HepG2 (cell line): ENCODE measurements around the gene VCL. TPM values are rescaled to one million over a fixed set of nuclear protein-coding genes. Genes with fewer than 3 reads are reported as not detected.
A peak's percentile ranks its signal among the peaks of the same experiment; 100 is the strongest.

ENCODE experiments used
- ATAC-seq: fragments of 200-7000 bp; cut with Tn5 transposase; 3 replicates; pipeline ENCODE4 v1.9.1; 2020; ENCODE audit warnings: mild to moderate bottlenecking, moderate library complexity
- BruUV-seq: library from RNA; stranded (reverse); fragments of 400-500 nt; replicated peaks from 2 replicates; lab custom pipeline; 2021; lab: Mats Ljungman, UMichigan
- CTCF ChIA-PET: fragments of 300-600 bp; formaldehyde crosslinking; extraction: SDS; loops from one replicate; lab custom pipeline; 2021; ENCODE audit warnings: low total read pairs, inconsistent platforms, low intra/inter-chr PET ratio; lab: Yijun Ruan, JAX
- POLR2A ChIA-PET: fragments of 350-600 bp; sonication (Branson Sonifier 250); formaldehyde crosslinking; loops from one replicate; lab custom pipeline; 2020; ENCODE audit warnings: antibody characterized with exemption, inconsistent platforms; lab: Yijun Ruan, JAX
- DNase-seq: peaks from one replicate; pipeline ENCODE4 v3.0.0-alpha.2; 2015; ENCODE audit warnings: low spot score
- FAIRE-seq: peaks from 3 replicates; lab custom pipeline; 2011; peaks lifted over from hg19 to GRCh38; lab: Jason Lieb, UNC
- H2AFZ ChIP-seq: one replicate; pipeline ENCODE4 v1.6.1; 2011; ENCODE audit warnings: low read length, inconsistent platforms
- H3K27ac ChIP-seq: fragments of 300-600 bp; 3 replicates; pipeline ENCODE4 v1.8.0; 2011; ENCODE audit warnings: mixed run types, mild to moderate bottlenecking, mixed read lengths, low read length, inconsistent platforms; ENCODE audit not compliant: insufficient read depth; ENCODE audit errors: extremely low read length
- H3K27me3 ChIP-seq, 2 experiments: fragments of 200-600 bp in 1 of 2; 2 replicates in 1 of 2; 3 replicates in 1 of 2; pipeline versions ENCODE4 v1.6.0 to v1.8.0; 2011; ENCODE audit warnings: low read length in 2 of 2, mild to moderate bottlenecking in 2 of 2, moderate library complexity in 2 of 2, inconsistent platforms in 1 of 2; ENCODE audit not compliant: insufficient read depth in 2 of 2, control insufficient read depth in 1 of 2
- H3K36me3 ChIP-seq, 2 experiments: fragments of 200-600 bp in 1 of 2; replicated peaks in 1 of 2; 2 replicates in 1 of 2; 3 replicates in 1 of 2; pipeline versions ENCODE4 v1.5.1 to v1.8.0; 2011; ENCODE audit warnings: low read length in 2 of 2, inconsistent platforms in 1 of 2; ENCODE audit not compliant: insufficient read depth in 2 of 2, control insufficient read depth in 1 of 2
- H3K4me1 ChIP-seq: 2 replicates; pipeline ENCODE4 v1.5.1; 2012; ENCODE audit warnings: low read length, inconsistent platforms; ENCODE audit not compliant: insufficient read depth
- H3K4me2 ChIP-seq: 2 replicates; pipeline ENCODE4 v1.6.0; 2011; ENCODE audit warnings: low read depth, low read length, inconsistent platforms
- H3K4me3 ChIP-seq, 3 experiments: fragments of 200-600 bp in 1 of 3; sonication (generic), shearing (Covaris generic) in 1 of 3; replicated peaks in 1 of 3; 2 replicates each; pipeline ENCODE4 v1.5.1; 2011 to 2016; ENCODE audit warnings: low read length in 3 of 3, inconsistent platforms in 2 of 3, low read depth in 2 of 3, mild to moderate bottlenecking in 2 of 3, control low read depth in 1 of 3, mixed read lengths in 1 of 3; ENCODE audit not compliant: insufficient read depth in 1 of 3
- H3K79me2 ChIP-seq: one replicate; pipeline ENCODE4 v1.6.1; 2011; ENCODE audit warnings: low read length, inconsistent platforms; ENCODE audit not compliant: insufficient read depth
- H3K9ac ChIP-seq: 2 replicates; pipeline ENCODE4 v1.6.0; 2011; ENCODE audit warnings: mild to moderate bottlenecking, low read depth, low read length, inconsistent platforms; ENCODE audit not compliant: insufficient read depth
- H3K9me3 ChIP-seq: 2 replicates; pipeline ENCODE4 v1.5.1; 2012; ENCODE audit warnings: mild to moderate bottlenecking, low read length
- H4K20me1 ChIP-seq: 2 replicates; pipeline ENCODE4 v1.6.0; 2011; ENCODE audit warnings: inconsistent platforms, mild to moderate bottlenecking, low read length, moderate library complexity; ENCODE audit not compliant: insufficient read depth
- ADNP ChIP-seq: sonication (generic); formaldehyde crosslinking; IDR thresholded peaks from 2 replicates; pipeline ENCODE4 v1.4.0; 2020; ENCODE audit warnings: missing genetic modification reagents
- HNF4A ChIP-seq: sonication (generic); formaldehyde crosslinking; IDR thresholded peaks from 2 replicates; pipeline ENCODE4 v1.4.0; 2020; ENCODE audit warnings: missing genetic modification reagents
- HNRNPH1 ChIP-seq: fragments of 200-400 bp; formaldehyde crosslinking; optimal IDR thresholded peaks from 2 replicates; pipeline ENCODE3; 2017; ENCODE audit warnings: mild to moderate bottlenecking, low read depth, low read length
- HOXA3 ChIP-seq: sonication (generic); formaldehyde crosslinking; IDR thresholded peaks from 2 replicates; pipeline ENCODE4 v1.5.0; 2020; ENCODE audit warnings: missing genetic modification reagents
- MTA3 ChIP-seq: sonication (generic); formaldehyde crosslinking; IDR thresholded peaks from 2 replicates; pipeline ENCODE4 v1.4.0; 2020; ENCODE audit warnings: missing genetic modification reagents
- PRPF4 ChIP-seq: fragments of 200-400 bp; formaldehyde crosslinking; IDR thresholded peaks from 2 replicates; pipeline ENCODE4 v1.6.1; 2016; ENCODE audit warnings: low read length, low read depth; ENCODE audit not compliant: poor library complexity, severe bottlenecking
- ZNF224 ChIP-seq: sonication (generic); formaldehyde crosslinking; IDR thresholded peaks from 2 replicates; pipeline ENCODE4 v1.5.0; 2020; ENCODE audit warnings: mild to moderate bottlenecking, missing genetic modification reagents
- ZNF383 ChIP-seq: sonication (generic); formaldehyde crosslinking; IDR thresholded peaks from 2 replicates; pipeline ENCODE4 v1.4.0; 2020; ENCODE audit warnings: missing genetic modification reagents, mild to moderate bottlenecking, borderline replicate concordance
- WGBS: methylation state at CpG from one replicate; pipeline ENCODE4 v1.1.6; 2017; ENCODE audit warnings: low lambda C conversion rate; 5-methylcytosine and 5-hydroxymethylcytosine counted together
- in situ Hi-C: cut with HindIII; loops from 2 replicates; pipeline ENCODE4 v1.10.0; 2017; ENCODE audit warnings: low pct_unique_long_range_greater_than_20kb; ENCODE audit not compliant: extremely low pct_ligation_motif_present
- intact Hi-C: fragments of 100-400 bp; cut with micrococcal nuclease; formaldehyde crosslinking; loops from one replicate; pipeline ENCODE4 v1.10.0; 2022; ENCODE audit not compliant: unreplicated experiment
- polyA plus RNA-seq, 8 experiments: library from polyadenylated mRNA; depleted of rRNA in 3 of 8; stranded (reverse) in 7 of 8; unstranded in 1 of 8; fragments of >200 nt; fragmentation: Illumina TruSeq in 4 of 8; extraction: Trizol in 4 of 8; gene quantifications; 2 replicates each; pipeline versions ENCODE4 v1.2.1 to v1.2.3, GENCODE V29; 2011 to 2016; ENCODE audit warnings: low read depth in 4 of 8, missing spikeins in 1 of 8, mixed read lengths in 1 of 8; ENCODE audit not compliant: insufficient read depth in 1 of 8
- total RNA-seq, 5 experiments: library from RNA; depleted of rRNA; stranded (reverse); fragments of >200 nt; fragmentation: Illumina TruSeq; extraction: Trizol; gene quantifications; 2 replicates each; pipeline ENCODE4 v1.2.3, GENCODE V29; 2016; ENCODE audit warnings: low read depth in 1 of 5
- TF ChIP-seq, protein P1 (sequence below): sonication (generic); formaldehyde crosslinking; IDR thresholded peaks from 2 replicates; pipeline ENCODE4 v1.4.0; 2020; ENCODE audit warnings: missing genetic modification reagents

The VCL gene
- total and polyA plus RNA-seq, 2 of the 13 experiments (the other 11 are each of a cell fraction or from before 2014, with no cell fraction given): 17.3 to 26.9 TPM

DNA sequence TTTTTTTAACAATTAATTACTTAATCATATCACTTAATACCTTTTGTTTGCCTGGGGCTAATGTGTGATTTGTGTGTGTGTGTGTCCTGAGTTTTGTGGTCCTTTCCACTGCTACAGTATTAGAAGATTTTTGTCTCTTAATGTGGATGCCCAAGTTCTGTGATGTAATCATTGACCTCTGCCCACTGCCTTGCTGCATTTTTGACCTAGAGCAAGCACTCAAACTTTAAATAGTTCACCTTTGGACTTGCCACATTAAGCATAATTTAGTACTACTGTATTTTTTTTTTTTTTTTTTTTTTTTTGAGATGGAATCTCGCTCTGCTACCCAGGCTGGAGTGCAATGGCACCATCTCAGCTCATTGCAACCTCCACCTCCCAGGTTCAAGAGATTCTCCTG, 52.7 kb downstream of the VCL start:
- no TSS peak for BruUV-seq
- H3K9me3 ChIP-seq: no peaks in the 10 kb centered on the region
- intact Hi-C loops: no loop called here
- FAIRE-seq (no peak), DNase-seq (no peak), ATAC-seq (no peak)
- no peak overlapping the region for H3K4me3 ChIP-seq
- H2AFZ ChIP-seq: no peak overlapping the region
- in situ Hi-C loops: no loop called here
- H3K27ac ChIP-seq: no peak overlapping the region
- no peaks in the 10 kb centered on the region for H4K20me1 ChIP-seq
- H3K36me3 ChIP-seq: 0 out of 5 replicates have a peak, but pooled peaks cover 0 to 4% of the 10 kb centered on the region in 2 experiments
- peaks cover 10% of the 10 kb centered on the region for H3K4me1 ChIP-seq
- H3K79me2 ChIP-seq: no peaks in the 10 kb centered on the region
- ChIA-PET CTCF (no interaction called here), POLR2A (no interaction called here)
- no peaks in the 10 kb centered on the region for H3K27me3 ChIP-seq
- no peak overlapping the region for H3K4me2 ChIP-seq
- 100% methylated on average over 1 of the region's 1 CpG for WGBS
- no peak overlapping the region for H3K9ac ChIP-seq
- TF ChIP-seq HNF4A (CRISPR knock-in tag) (peak; percentile 23; the same call in 1 of the 2 replicates), MTA3 (CRISPR knock-in tag) (no peak)

DNA sequence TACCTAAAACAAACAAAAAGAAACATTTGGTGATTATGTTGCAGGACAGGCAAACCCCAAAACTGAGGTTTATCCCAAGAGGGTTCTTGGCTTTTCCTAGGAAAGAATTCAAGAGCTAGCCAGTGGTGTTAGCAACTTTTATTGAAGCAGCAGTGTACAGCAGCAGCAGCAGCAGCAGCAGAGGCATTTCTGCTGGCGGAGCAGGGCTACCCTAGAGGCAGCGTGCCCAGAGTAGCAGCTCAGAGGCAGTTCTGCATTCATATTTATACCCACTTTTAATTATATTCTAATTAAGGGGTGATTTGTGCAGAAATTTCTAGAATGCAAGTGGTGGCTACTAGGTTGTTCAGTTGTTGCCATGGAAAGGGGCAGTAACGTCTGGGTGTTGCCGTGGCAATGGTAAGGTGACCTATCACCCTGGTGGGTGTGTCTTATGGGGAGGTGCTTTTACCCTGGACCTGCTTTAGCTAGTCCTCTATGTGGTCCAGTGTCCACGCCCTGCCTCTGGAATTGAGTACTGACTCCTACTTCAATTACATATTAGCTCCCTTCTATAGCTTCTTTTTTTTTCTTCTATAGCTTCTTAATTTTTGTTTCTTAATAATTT, 53.9 kb downstream of the VCL start:
- no TSS peak for BruUV-seq

More for the DNA sequence above, 53.9 kb downstream of the VCL start:
- WGBS: 86% methylated on average over 5 of the region's 5 CpGs
- TF ChIP-seq ZNF383 (CRISPR knock-in tag) (no peak), HNRNPH1 (no peak), ADNP (no peak), PRPF4 (no peak), HOXA3 (CRISPR knock-in tag) (no peak), ZNF224 (no peak)
- TF ChIP-seq, protein P1, sequence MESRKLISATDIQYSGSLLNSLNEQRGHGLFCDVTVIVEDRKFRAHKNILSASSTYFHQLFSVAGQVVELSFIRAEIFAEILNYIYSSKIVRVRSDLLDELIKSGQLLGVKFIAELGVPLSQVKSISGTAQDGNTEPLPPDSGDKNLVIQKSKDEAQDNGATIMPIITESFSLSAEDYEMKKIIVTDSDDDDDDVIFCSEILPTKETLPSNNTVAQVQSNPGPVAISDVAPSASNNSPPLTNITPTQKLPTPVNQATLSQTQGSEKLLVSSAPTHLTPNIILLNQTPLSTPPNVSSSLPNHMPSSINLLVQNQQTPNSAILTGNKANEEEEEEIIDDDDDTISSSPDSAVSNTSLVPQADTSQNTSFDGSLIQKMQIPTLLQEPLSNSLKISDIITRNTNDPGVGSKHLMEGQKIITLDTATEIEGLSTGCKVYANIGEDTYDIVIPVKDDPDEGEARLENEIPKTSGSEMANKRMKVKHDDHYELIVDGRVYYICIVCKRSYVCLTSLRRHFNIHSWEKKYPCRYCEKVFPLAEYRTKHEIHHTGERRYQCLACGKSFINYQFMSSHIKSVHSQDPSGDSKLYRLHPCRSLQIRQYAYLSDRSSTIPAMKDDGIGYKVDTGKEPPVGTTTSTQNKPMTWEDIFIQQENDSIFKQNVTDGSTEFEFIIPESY (CRISPR knock-in tag): no peak
- TF ChIP-seq, all 625 proteins: peak for 0
- CTCF ChIA-PET: no interaction called here
- no peak for ATAC-seq
- Histone ChIP-seq H3K27me3 (no peaks in the 10 kb centered on the region), H4K20me1 (no peaks in the 10 kb centered on the region), H3K9me3 (no peaks in the 10 kb centered on the region), H3K27ac (no peak overlapping the region), H2AFZ (no peak overlapping the region), H3K4me1 (peaks cover 21% of the 10 kb centered on the region), H3K36me3 (no peaks in the 10 kb centered on the region), H3K4me3 (no peak overlapping the region), H3K79me2 (no peaks in the 10 kb centered on the region), H3K9ac (no peak overlapping the region), H3K4me2 (no peak overlapping the region)
- no peak for DNase-seq
- intact Hi-C loops (no loop called here), in situ Hi-C loops (no loop called here)
- no peak for FAIRE-seq
- POLR2A ChIA-PET: no interaction called here
